OCI-LY3 (cell line): Measurements from ENCODE around the gene ADAMTS7.

Experiments used
- EZH2phosphoT487 ChIP-seq: fragments of 200-600 bp; shearing (Covaris generic); IDR thresholded peaks from 2 replicates; pipeline ENCODE4 v1.6.1; 2018; ENCODE audit warnings: antibody characterized with exemption, mixed run types, low read depth
- TF ChIP-seq, protein P1 (sequence below): fragments of 200-600, 300-600 bp; sonication (generic); IDR thresholded peaks from 2 replicates; pipeline ENCODE4 v1.5.1; 2014; ENCODE audit warnings: antibody characterized with exemption, low read length, low read depth

DNA sequence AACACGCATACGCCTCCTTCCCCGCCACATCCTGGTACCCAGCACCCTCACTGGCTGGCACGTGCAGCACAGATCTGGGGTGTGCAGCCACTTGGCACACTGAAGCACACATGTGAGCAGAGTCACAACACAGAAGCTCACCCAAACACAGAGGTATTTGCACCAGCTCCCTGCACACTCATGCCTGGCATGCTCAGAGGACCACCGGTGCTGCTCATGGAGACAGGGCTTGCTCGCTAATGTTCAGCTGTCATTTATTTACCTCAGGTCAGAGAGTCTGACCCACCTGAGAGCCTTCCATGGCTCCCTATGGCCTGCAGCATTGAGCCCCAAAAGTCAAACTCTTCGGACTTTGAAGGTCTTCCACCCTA is 70.4 kb downstream of the ADAMTS7 start:
- TF ChIP-seq, protein P1, sequence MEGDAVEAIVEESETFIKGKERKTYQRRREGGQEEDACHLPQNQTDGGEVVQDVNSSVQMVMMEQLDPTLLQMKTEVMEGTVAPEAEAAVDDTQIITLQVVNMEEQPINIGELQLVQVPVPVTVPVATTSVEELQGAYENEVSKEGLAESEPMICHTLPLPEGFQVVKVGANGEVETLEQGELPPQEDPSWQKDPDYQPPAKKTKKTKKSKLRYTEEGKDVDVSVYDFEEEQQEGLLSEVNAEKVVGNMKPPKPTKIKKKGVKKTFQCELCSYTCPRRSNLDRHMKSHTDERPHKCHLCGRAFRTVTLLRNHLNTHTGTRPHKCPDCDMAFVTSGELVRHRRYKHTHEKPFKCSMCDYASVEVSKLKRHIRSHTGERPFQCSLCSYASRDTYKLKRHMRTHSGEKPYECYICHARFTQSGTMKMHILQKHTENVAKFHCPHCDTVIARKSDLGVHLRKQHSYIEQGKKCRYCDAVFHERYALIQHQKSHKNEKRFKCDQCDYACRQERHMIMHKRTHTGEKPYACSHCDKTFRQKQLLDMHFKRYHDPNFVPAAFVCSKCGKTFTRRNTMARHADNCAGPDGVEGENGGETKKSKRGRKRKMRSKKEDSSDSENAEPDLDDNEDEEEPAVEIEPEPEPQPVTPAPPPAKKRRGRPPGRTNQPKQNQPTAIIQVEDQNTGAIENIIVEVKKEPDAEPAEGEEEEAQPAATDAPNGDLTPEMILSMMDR, result no peak
- no peak for TF ChIP-seq EZH2phosphoT487
